ENCODE data around the gene RFX1. TPM values are rescaled to one million over a fixed set of nuclear protein-coding genes. Genes with fewer than 3 reads are reported as not detected.
A peak's percentile ranks its signal among the peaks of the same experiment; 100 is the strongest.
"Not testable (repeated sequence)": the region's sequence is repeated elsewhere in the genome, so short reads cannot be mapped to it uniquely, and the experiment has no call there.

Gene RFX1
- total RNA-seq, 1 donor from 2014 or later, result 15.2 TPM

DNA sequence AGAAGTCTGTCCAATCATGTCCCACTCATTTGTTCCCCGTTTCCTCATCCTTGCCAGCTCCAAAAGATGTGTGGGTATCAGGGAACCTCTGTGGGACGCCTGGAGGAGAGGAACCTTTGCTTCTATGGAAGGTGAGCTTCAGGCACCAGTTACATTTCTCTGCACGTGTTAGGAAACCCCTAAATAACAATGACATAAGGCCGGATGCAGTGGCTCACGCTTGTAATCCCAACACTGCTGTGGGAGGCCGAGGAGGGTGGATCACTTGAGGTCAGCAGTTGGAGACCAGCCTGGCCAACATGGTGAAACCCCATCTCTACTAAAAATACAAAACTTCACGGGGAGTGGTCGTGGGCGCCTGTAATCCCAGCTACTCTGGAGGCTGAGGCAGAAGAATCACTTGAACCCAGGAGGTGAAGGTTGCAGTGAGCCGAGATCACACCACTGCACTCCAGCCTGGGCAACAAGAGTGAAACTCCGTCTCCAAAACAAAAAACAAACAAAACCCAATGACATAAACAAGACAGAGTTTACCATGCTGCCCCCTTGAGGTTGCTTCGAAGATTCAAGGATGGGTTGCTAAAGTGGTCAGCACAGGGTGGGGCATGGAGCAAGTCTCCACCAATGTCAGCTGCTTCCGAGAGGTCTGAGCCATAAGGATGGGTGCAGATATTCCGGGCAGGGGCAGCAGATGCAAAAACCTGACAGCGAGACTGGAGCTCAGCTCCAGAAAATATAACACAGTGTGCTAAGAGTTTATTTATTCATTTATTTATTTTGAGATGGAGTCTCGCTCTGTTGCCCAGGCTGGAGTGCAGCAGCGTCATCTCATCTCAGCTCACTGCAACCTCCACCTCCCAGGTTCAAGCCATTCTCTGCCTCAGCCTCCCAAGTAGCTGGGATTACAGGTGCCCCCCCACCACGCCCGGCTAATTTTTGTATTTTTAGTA, 36.8 kb upstream of the RFX1 start:
- intact Hi-C loops (cut with micrococcal nuclease); H3K27me3 ChIP-seq (ENCODE audit: low read depth); H3K9me3 ChIP-seq (replicated peaks); DNase-seq; H3K36me3 ChIP-seq; H3K4me3 ChIP-seq: not testable (repeated sequence)
- Histone ChIP-seq H3K4me1 (peaks cover 12% of the 10 kb centered on the region), H3K27ac (replicated peaks) (peak overlapping the region; percentile 78)
- TF ChIP-seq, protein P1, sequence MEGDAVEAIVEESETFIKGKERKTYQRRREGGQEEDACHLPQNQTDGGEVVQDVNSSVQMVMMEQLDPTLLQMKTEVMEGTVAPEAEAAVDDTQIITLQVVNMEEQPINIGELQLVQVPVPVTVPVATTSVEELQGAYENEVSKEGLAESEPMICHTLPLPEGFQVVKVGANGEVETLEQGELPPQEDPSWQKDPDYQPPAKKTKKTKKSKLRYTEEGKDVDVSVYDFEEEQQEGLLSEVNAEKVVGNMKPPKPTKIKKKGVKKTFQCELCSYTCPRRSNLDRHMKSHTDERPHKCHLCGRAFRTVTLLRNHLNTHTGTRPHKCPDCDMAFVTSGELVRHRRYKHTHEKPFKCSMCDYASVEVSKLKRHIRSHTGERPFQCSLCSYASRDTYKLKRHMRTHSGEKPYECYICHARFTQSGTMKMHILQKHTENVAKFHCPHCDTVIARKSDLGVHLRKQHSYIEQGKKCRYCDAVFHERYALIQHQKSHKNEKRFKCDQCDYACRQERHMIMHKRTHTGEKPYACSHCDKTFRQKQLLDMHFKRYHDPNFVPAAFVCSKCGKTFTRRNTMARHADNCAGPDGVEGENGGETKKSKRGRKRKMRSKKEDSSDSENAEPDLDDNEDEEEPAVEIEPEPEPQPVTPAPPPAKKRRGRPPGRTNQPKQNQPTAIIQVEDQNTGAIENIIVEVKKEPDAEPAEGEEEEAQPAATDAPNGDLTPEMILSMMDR (IDR thresholded peaks at IDR 0.05; ENCODE audit: borderline replicate concordance), result peak; percentile 75

DNA sequence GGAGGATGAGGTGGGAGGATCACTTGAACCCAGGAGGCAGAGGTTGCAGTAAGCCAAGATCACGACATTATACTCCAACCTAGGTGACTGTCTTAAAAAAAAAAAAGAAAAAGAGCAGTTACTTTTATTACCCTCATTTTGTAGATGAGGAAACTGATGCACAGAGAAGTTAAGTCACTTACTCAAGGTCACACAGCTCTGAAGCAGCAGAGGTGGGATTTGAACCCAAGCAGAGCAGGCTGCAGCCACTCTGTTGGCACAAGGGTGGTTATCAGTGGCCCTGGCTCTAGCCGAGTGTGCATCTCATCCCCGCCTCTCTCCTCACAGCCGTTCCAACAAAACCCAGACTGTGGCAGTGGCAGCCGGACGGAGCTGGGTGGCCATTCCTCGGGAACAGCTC, 33.1 kb upstream of the RFX1 start:
- TF ChIP-seq, protein P1 (IDR thresholded peaks at IDR 0.05; ENCODE audit: borderline replicate concordance), result no peak
- intact Hi-C loops (cut with micrococcal nuclease), result no loop called here

DNA sequence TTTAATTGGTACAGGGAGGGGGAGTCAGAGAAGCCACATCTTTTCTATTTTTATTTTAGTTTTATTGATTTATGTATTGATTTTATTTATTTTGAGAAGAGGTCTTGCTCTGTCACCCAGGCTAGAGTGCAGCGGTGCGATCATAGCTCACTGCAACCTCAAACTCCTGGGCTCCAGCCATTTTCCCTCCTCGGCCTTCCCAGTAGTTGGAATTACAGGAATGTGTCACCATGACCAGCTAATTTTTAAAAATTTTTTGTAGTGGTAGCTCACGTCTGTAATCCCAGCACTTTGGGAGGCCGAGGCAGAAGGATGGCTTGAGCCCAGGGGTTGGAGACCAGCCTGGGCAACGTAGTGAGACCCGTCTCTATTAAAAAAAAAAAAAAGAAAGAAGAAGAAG, 29.6 kb upstream of the RFX1 start:
- H3K4me1 ChIP-seq, result peaks cover 26% of the 10 kb centered on the region
- intact Hi-C loops (cut with micrococcal nuclease), result no loop called here
- H3K9me3 ChIP-seq (replicated peaks), result no peaks in the 10 kb centered on the region
- TF ChIP-seq, protein P1 (IDR thresholded peaks at IDR 0.05; ENCODE audit: borderline replicate concordance), result no peak
- H3K36me3 ChIP-seq, result no peaks in the 10 kb centered on the region
- no peak for DNase-seq
- H3K27me3 ChIP-seq (ENCODE audit: low read depth), result no peaks in the 10 kb centered on the region
- peak overlapping the region; percentile 65 for H3K27ac ChIP-seq (replicated peaks)
- no peak overlapping the region for H3K4me3 ChIP-seq

More for the DNA sequence above, 33.1 kb upstream of the RFX1 start:
- Histone ChIP-seq H3K9me3 (replicated peaks) (no peaks in the 10 kb centered on the region), H3K36me3 (no peaks in the 10 kb centered on the region), H3K4me3 (no peak overlapping the region), H3K27ac (replicated peaks) (no peak overlapping the region), H3K27me3 (ENCODE audit: low read depth) (no peaks in the 10 kb centered on the region), H3K4me1 (peaks cover 23% of the 10 kb centered on the region)
- no peak for DNase-seq

DNA sequence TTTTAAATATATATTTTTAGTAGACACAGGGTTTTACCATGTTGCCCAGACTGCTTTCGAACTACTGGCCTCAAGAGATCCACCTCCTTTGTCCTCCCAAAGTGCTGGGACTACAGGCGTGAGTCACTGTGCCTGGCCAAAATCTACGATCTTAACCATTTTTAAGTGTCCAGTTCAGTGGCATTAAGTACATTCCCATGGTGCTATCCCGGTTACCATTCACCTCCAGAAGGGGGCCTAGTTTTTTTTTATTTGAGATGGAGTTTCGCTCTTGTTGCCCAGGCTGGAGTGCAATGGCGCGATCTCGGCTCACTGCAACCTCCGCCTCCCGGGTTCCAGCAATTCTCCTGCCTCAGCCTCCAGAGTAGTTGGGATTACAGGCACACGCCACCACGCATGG, 29.0 kb upstream of the RFX1 start:
- H3K27me3 ChIP-seq (ENCODE audit: low read depth); intact Hi-C loops (cut with micrococcal nuclease); H3K36me3 ChIP-seq; DNase-seq; H3K9me3 ChIP-seq (replicated peaks); H3K4me3 ChIP-seq: not testable (repeated sequence)
- H3K27ac ChIP-seq (replicated peaks), result peak overlapping the region; percentile 65
- peaks cover 26% of the 10 kb centered on the region for H3K4me1 ChIP-seq

DNA sequence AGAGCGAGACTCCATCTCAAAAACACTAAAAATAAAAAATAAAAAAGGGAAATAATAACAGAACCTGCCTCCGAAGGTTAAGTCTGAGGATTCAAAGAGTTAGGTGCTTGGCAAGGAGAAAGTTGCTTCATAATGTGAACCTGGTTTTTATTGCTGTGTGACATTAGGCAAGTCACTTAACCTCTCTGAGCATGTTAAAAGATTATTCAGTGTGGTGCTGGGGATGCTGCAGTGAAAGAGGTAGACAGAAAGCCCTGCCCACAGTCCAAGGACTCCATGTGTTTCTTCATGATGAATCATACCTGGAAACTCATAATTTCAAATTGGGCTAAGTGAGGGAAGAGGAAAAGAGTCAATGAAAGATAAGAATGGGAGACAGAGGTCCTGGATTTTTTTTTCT, 27.8 kb upstream of the RFX1 start:
- Histone ChIP-seq H3K27ac (replicated peaks) (no peak overlapping the region), H3K36me3 (no peaks in the 10 kb centered on the region), H3K4me1 (peaks cover 26% of the 10 kb centered on the region), H3K9me3 (replicated peaks) (no peaks in the 10 kb centered on the region), H3K4me3 (no peak overlapping the region), H3K27me3 (ENCODE audit: low read depth) (no peaks in the 10 kb centered on the region)
- intact Hi-C loops (cut with micrococcal nuclease), result no loop called here
- TF ChIP-seq, protein P1 (IDR thresholded peaks at IDR 0.05; ENCODE audit: borderline replicate concordance), result no peak
- no peak for DNase-seq
